DMS 273 treated with DMSO at 0.1 percent for 48 hours (cell line): ENCODE results near the gene LEP.

Experiments used
- DNase-seq: peaks from one replicate; lab custom pipeline; 2025; lab: John Stamatoyannopoulos, UW

The LEP gene

GRCh38 chr7:128240696-128241386 lies at the start of gene LEP:
TSS of gene LEP (plus strand) at chr7:128241278. CDS start at chr7:128252019, 10,741 bp downstream.
- no peak for DNase-seq

DNA sequence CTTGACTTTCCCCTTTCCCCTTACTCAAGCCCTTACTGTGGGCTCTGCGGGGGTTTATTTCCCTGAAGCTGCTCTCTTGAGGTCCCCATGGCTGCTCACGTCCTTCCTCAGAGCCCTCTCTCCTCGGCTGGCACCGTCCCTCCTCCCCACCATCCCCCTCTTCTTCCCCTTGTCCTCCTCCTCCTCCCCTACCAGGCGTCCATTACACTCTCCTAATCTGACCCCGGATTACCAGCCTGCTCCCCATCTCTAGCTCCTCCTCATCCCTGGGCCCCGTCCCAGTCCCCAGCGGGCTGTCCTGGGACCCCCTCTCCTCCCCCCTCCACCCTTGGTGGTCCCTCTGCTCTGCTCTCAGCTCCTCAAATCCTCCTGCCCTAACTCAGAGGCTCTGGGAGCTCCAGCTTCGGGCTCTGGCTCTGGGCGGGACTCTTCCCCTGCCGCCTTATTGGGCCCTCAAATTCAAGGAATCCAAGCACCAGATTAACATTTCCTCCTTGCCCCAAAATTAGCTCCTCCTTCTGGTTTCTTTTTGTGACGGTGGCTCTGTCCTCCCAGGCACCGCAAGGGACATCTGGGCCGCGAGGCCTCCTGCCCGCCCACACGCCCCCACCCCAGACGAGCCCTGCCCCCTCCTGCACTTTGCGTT lies 48.5 kb upstream of the LEP start:
- DNase-seq, result no peak

DNA sequence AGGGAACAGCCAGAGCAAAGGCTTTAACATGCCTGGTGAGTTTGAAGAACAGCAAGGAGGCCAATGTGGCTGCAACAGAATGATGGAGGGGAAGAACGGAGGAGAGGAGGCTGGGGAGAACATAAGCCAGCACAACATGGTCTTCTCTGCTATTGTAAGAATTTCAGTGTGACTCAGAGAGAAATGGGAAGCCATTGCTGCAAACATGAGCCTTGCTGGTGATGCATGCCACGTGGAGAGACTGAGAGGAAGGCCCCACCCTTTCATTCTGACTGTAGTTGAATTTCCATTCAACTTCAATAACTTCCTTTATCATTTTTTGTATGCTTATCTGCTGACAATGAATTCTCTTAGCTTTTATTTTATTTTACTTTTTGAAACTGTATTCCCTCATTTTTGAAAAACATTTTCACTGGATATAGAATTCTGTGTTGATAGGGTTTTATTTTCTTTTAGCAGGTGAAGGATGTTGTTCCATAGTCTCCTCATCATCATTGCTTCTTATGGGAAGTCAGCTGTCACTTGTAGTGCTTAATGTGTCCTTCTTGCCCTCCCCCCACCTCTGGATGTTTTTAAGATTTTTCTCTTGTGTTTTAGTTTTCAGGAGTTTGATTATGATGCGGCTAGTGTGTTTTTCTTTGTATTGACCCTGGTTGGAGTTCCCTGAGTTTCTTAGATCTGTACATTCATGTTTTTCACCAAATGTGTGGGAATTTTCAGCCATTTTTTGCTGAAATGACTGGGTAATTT lies 46.4 kb upstream of the LEP start:
- DNase-seq, result no peak

DNA sequence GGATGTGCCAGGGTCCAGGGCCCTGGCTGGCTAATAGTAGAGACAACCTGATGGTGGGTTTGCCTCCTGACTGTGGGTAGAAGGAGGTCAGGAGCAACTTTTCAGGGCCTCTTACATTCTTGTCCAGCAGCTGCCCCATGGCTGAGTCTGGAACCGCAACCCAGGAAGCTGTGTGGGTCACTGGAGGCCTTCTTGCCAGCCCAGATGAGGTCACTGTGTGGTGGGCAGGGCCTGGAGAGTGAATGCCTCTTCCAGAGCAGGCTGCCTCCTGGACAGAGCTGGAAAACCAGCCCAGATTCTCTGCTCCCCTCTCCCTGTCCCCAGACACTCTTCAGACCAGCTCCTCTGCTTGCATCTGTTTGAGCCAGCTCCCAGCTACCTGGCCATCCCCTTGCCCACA lies 43.5 kb upstream of the LEP start:
- no peak for DNase-seq

- no peak for DNase-seq
Observed at GRCh38 chr7:128197989-128198580, 43.0 kb upstream of the LEP start.

DNA sequence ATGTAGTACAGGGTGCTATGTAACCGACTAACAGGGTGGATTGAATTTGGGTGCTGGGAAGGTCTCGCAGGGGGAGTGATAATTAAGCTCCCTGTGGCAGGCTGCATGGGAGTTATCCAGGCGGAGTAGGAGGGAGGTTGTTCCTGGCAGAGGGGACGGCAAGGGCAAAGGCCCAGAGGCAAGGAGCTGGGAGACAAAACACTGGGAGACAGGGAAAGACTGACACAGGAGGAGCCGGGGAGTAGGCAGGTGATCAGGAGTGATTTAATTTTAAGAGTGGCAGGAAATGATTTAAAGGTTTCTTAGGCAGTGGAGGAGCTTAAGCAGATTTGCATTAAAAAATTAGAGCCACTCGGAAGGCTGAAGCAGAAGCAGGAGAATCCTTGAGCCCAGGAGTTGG lies 40.7 kb upstream of the LEP start:
- no peak for DNase-seq

GRCh38 chr7:128201067-128201689 lies 39.9 kb upstream of the LEP start:
- DNase-seq, result no peak

GRCh38 chr7:128201690-128202085 lies 39.4 kb upstream of the LEP start:
- DNase-seq, result no peak

GRCh38 chr7:128202287-128202957 lies 38.7 kb upstream of the LEP start:
- no peak for DNase-seq

DNA sequence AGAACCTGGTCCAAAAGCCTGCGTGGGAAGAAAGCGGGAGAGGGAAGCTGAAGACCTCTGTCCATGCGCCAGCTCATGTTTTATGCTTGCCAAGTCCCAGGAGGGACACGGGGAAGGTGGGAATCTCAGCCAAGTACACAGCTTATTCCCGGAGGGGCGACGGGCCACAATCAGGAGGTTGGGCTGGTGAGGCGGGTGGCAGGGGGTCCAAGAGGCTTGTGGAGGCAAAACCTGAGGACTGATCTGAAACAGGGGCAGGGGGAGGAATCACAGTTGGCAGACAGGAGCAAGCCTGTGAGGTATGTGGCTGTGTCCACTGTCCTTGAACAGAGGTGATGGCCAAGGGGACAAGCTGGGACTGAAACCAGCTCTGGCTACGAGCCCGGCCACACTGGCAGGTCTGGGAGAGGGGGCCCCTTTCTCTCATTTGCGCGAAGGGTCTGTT lies 38.0 kb upstream of the LEP start:
- DNase-seq, result no peak

- no peak for DNase-seq
Observed at GRCh38 chr7:128203710-128204214, 37.3 kb upstream of the LEP start.

DNA sequence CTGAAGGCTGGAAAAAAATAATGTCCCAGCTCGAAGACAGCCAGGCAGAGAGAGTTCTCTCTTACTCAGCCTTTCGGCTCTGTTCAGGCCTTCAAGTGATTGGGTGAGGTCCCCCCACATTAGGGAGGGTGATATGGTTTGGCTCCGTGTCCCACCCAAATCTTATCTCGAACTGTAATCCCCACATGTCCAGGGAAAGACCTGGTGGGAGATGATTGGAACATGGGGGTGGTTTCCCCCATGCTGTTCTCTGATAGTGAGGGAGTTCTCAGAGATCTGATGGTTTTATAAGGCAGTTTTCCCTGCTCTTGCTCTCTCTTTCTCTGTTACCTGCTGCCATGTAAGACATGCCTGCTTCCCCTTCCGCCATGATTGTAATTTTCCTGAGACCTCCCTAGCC lies 36.6 kb upstream of the LEP start:
- DNase-seq, result no peak

DNA sequence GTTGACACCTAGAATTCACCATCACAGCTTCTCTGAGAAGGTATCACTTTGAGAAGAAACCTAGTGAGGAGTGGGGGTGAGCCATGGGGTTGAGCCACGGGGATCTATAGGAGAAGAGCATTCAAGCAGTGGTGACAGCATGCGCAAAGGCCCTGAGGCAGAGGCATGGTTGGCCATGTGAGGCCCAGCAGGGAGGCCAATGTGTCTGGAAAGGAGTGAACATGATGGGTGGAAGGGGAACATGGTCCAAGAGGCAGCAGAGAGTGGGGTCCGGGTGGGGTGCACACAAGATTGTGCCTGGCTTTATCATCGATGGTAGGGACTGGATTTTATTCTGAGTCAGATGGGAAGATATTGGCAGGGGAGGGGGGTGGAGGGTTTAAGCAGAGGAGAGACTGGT lies 36.0 kb upstream of the LEP start:
- no peak for DNase-seq

DNA sequence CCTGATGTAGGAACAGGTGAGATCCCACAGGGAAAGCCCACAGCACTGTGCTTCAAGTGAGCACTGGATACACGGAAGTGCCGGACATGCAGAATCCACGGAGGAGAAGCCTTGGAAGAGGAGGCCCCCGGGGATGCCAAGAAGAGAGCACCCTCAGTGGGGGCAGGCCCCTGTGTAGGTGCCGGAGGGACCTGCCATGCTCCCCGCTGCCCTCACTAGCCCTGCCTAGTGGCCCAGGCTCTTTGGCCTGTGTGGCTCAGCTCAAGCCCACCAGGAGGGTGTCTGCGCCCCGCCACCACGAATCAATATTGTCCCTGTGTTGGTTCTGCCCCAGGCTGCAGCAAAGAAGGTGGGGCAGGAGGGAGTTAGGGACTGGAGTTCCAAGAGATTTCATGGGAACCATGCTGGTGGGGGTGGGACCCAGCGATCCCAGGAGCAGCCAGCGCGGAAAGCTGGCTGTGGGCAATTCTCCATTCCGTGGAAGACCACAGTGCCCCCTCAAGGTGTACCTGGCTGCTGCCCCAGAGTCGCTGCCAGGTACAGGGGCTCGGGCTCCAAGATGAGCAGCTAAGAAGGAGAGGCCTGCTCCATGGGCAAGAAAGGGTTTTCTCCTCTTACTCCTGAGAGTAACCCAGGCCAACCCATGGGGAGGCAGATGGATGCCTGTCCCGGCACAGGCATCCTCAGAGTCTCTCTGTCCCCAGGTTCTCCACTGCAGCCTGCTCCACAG lies 34.9 kb upstream of the LEP start:
- DNase-seq, result no peak

DNA sequence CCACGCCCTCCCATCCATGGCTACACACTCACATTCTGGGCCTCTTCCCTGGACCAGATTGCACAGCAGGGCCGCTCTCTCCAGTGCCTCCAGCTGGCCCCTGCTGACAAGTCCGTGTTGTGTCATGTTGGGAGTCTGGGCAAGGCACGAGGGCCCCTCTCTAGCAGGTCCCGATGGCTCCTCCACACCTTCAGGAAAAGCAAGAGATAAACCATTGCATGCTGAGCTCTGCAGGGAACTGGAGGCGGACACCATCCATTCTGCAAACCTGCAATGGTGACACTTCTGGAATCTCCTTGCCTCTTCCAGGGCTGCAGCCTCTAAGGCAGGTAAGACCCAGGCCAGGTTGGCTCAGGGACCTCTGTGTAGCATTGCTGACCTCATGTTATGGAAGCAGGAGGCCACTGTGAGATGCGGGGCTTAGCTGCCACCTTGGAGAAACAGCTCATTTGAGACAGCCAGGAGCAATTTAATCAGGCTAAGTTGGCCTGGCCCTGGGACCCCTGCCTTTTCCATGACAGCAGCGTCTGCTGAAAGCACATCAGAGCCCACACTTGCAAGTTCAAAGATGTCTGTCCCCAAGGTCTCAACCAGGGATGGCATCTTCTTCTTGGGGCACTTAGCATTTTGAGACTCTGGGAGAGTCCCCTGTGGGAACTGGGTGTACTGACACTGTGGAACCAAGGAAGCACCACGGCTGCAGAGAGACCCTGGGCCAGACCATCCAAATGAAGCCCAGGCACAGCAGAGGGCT lies 34.2 kb upstream of the LEP start:
- no peak for DNase-seq

DNA sequence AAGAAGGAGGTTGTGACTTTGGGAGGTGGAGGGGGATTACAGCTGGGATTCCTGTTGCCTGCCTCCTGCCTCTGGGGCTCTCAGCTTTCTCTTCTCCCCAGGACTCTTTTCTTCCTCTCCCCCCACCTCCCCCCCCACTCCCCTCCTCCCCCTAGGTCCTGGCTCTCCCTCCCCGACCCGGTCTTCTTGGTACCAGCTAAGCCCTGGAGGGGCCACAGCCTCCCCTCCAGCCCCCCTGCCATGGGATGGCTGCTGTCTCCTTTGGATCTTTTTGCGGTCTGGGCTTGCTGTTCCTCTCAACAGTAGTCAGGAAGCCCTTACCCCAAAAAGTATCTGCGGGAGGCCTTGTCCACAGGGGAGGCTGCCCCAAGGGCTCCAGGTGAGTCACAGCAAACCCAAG lies 33.5 kb upstream of the LEP start:
- DNase-seq, result no peak

GRCh38 chr7:128209229-128210035 lies 31.6 kb upstream of the LEP start:
- DNase-seq, result peak; percentile 5

GRCh38 chr7:128210036-128210347 lies 31.1 kb upstream of the LEP start:
- DNase-seq, result no peak
